RWPE1 (cell line): Measurements from ENCODE around the gene TSHZ2.

Source experiments
- CTCF ChIA-PET: fragments of 350-600 bp; sonication (Branson Sonifier 250); formaldehyde crosslinking; extraction: SDS; loops from one replicate; lab custom pipeline; 2021; lab: Yijun Ruan, JAX
- POLR2A ChIA-PET: fragments of 400-600 bp; formaldehyde crosslinking; extraction: SDS; loops from one replicate; lab custom pipeline; 2020; ENCODE audit warnings: antibody characterized with exemption; ENCODE audit not compliant: low non-redundant PET; lab: Yijun Ruan, JAX
- DNase-seq: peaks from one replicate; pipeline ENCODE4 v3.0.0; 2012; ENCODE audit warnings: low spot score
- H3K27ac ChIP-seq: fragments of 450-650 bp; 2 replicates; pipeline ENCODE4 v1.5.1; 2017
- CTCF ChIP-seq: fragments of 450-650 bp; conservative IDR thresholded peaks from 2 replicates; pipeline ENCODE4 v1.5.1; 2017; ENCODE audit warnings: low read depth, mild to moderate bottlenecking

The TSHZ2 gene

GRCh38 chr20:53299831-53300230, 327.7 kb downstream of the TSHZ2 start:
- H3K27ac ChIP-seq = no peak overlapping the region
- no peak for TF ChIP-seq CTCF
- no peak for DNase-seq
- ChIA-PET POLR2A (no interaction called here), CTCF (interaction anchor here (0.6 kb wide), 1 partner anchor 1045 kb away, joined by 4 read pairs; no protein-coding TSS in a partner anchor)

GRCh38 chr20:53301869-53302268, 329.7 kb downstream of the TSHZ2 start:
- CTCF ChIA-PET = no interaction called here
- H3K27ac ChIP-seq = no peak overlapping the region
- POLR2A ChIA-PET = no interaction called here
- DNase-seq = no peak
- TF ChIP-seq CTCF = no peak

GRCh38 chr20:53302695-53303412, 330.7 kb downstream of the TSHZ2 start:
- POLR2A ChIA-PET = no interaction called here
- CTCF ChIA-PET = interaction anchor here (0.6 kb wide), 1 partner anchor 257 kb away, joined by 3 read pairs; no protein-coding TSS in a partner anchor
- no peak for TF ChIP-seq CTCF
- no peak overlapping the region for H3K27ac ChIP-seq
- DNase-seq = no peak

- H3K27ac ChIP-seq = no peak overlapping the region
- DNase-seq = no peak
- TF ChIP-seq CTCF = no peak
- CTCF ChIA-PET = interaction anchor here (0.6 kb wide), 1 partner anchor 257 kb away, joined by 3 read pairs; no protein-coding TSS in a partner anchor
- POLR2A ChIA-PET = no interaction called here
Measured at GRCh38 chr20:53303413-53303760, 331.2 kb downstream of the TSHZ2 start.

- no peak for TF ChIP-seq CTCF
- CTCF ChIA-PET = interaction anchor here (0.6 kb wide), 1 partner anchor 1021 kb away, joined by 3 read pairs; no protein-coding TSS in a partner anchor
- DNase-seq = no peak
- no peak overlapping the region for H3K27ac ChIP-seq
- POLR2A ChIA-PET = no interaction called here
Measured at GRCh38 chr20:53304146-53304545, 332.0 kb downstream of the TSHZ2 start.

GRCh38 chr20:53306192-53306805, 334.1 kb downstream of the TSHZ2 start:
- ChIA-PET CTCF (no interaction called here), POLR2A (no interaction called here)
- no peak overlapping the region for H3K27ac ChIP-seq
- no peak for DNase-seq
- no peak for TF ChIP-seq CTCF
